DOHH2 (cell line): ENCODE results near the gene NCOA4.
A peak's percentile ranks its signal among the peaks of the same experiment; 100 is the strongest.
"Not testable (repeated sequence)": the region's sequence is repeated elsewhere in the genome, so short reads cannot be mapped to it uniquely, and the experiment has no call there.

Source experiments
- H3F3A ChIP-seq: fragments of 200-600 bp; sonication (generic), shearing (Covaris generic); 2 replicates; pipeline ENCODE4 v1.6.0; 2016; ENCODE audit warnings: antibody characterized with exemption, mild to moderate bottlenecking; ENCODE audit not compliant: control insufficient read depth, insufficient read depth
- H3K27ac ChIP-seq: fragments of 200-600 bp; sonication (generic); 2 replicates; pipeline ENCODE4 v1.5.1; 2014; ENCODE audit warnings: low read depth, mild to moderate bottlenecking, low read length, moderate library complexity
- H3K27me3 ChIP-seq: fragments of 200-600 bp; sonication (generic); 2 replicates; pipeline ENCODE4 v1.6.1; 2014; ENCODE audit warnings: mild to moderate bottlenecking, low read length, mixed read lengths; ENCODE audit not compliant: control insufficient read depth
- H3K36me3 ChIP-seq: fragments of 200-600 bp; sonication (generic); 2 replicates; pipeline ENCODE4 v1.6.1; 2014; ENCODE audit warnings: mild to moderate bottlenecking, low read length, moderate library complexity, mixed read lengths; ENCODE audit not compliant: control insufficient read depth
- H3K4me1 ChIP-seq: fragments of 200-600 bp; sonication (generic); 2 replicates; pipeline ENCODE4 v1.6.1; 2014; ENCODE audit warnings: mild to moderate bottlenecking, low read length, mixed read lengths; ENCODE audit not compliant: control insufficient read depth
- H3K4me2 ChIP-seq: fragments of 200-600 bp; sonication (generic); 2 replicates; pipeline ENCODE4 v1.6.0; 2014; ENCODE audit warnings: mild to moderate bottlenecking, low read length, moderate library complexity
- H3K4me3 ChIP-seq: fragments of 200-600 bp; sonication (generic); 2 replicates; pipeline ENCODE4 v1.5.1; 2014; ENCODE audit warnings: mild to moderate bottlenecking, low read length, mixed read lengths
- H3K79me2 ChIP-seq: fragments of 200-600 bp; sonication (generic); 2 replicates; pipeline ENCODE4 v1.6.1; 2014; ENCODE audit warnings: mild to moderate bottlenecking, low read length, mixed read lengths; ENCODE audit not compliant: control insufficient read depth
- H3K9me2 ChIP-seq: fragments of 200-600 bp; sonication (generic); replicated peaks from 2 replicates; pipeline ENCODE4 v1.6.1; 2014; ENCODE audit warnings: mild to moderate bottlenecking, low read length, mixed read lengths; ENCODE audit not compliant: control insufficient read depth
- H3K9me3 ChIP-seq: fragments of 200-600 bp; sonication (generic); 2 replicates; pipeline ENCODE4 v1.6.1; 2014; ENCODE audit warnings: antibody characterized with exemption, low read length, mixed read lengths; ENCODE audit not compliant: control insufficient read depth, insufficient read depth
- H4K20me1 ChIP-seq: fragments of 200-600 bp; sonication (generic); 2 replicates; pipeline ENCODE4 v1.6.0; 2014; ENCODE audit warnings: low read depth, mild to moderate bottlenecking, antibody characterized with exemption, low read length, moderate library complexity; ENCODE audit not compliant: control insufficient read depth, insufficient read depth

The NCOA4 gene

GRCh38 chr10:45983538-45984186 lies 46.8 kb downstream of the NCOA4 start:
- not testable (repeated sequence) for H3K27me3 ChIP-seq, H3K4me3 ChIP-seq, H3K4me1 ChIP-seq, H3K4me2 ChIP-seq, H3F3A ChIP-seq, H3K9me3 ChIP-seq, H3K27ac ChIP-seq, H3K9me2 ChIP-seq, H4K20me1 ChIP-seq
- Histone ChIP-seq H3K36me3 (peaks cover 24% of the 10 kb centered on the region), H3K79me2 (peaks cover 39% of the 10 kb centered on the region)

- H3K4me2 ChIP-seq, H4K20me1 ChIP-seq, H3K27ac ChIP-seq, H3K27me3 ChIP-seq, H3K9me3 ChIP-seq, H3K4me1 ChIP-seq, H3F3A ChIP-seq, H3K4me3 ChIP-seq, H3K9me2 ChIP-seq: not testable (repeated sequence)
- H3K36me3 ChIP-seq = peaks cover 23% of the 10 kb centered on the region
- peaks cover 52% of the 10 kb centered on the region for H3K79me2 ChIP-seq
Observed at GRCh38 chr10:45981367-45981766, 49.1 kb downstream of the NCOA4 start.

GRCh38 chr10:45978554-45978953 lies 51.9 kb downstream of the NCOA4 start:
- H3K4me2 ChIP-seq, H4K20me1 ChIP-seq, H3K27ac ChIP-seq: not testable (repeated sequence)

GRCh38 chr10:45974041-45974440 lies 56.4 kb downstream of the NCOA4 start:
- not testable (repeated sequence) for H4K20me1 ChIP-seq, H3K9me2 ChIP-seq, H3K9me3 ChIP-seq, H3K27me3 ChIP-seq, H3K27ac ChIP-seq, H3F3A ChIP-seq
- peaks cover 27% of the 10 kb centered on the region for H3K36me3 ChIP-seq
- H3K4me1 ChIP-seq = peaks cover 25% of the 10 kb centered on the region
- H3K79me2 ChIP-seq = peaks cover 87% of the 10 kb centered on the region
- H3K4me2 ChIP-seq = peak overlapping the region; percentile 72
- H3K4me3 ChIP-seq = peak overlapping the region; percentile 88

More at GRCh38 chr10:45978554-45978953, 51.9 kb downstream of the NCOA4 start:
- H3K4me1 ChIP-seq, H3K9me3 ChIP-seq, H3K27me3 ChIP-seq, H3F3A ChIP-seq, H3K4me3 ChIP-seq, H3K9me2 ChIP-seq: not testable (repeated sequence)
- Histone ChIP-seq H3K36me3 (peaks cover 27% of the 10 kb centered on the region), H3K79me2 (peaks cover 66% of the 10 kb centered on the region)

GRCh38 chr10:45972813-45973169 lies 57.6 kb downstream of the NCOA4 start:
- not testable (repeated sequence) for H3K27me3 ChIP-seq, H3K9me2 ChIP-seq, H3F3A ChIP-seq, H3K9me3 ChIP-seq, H4K20me1 ChIP-seq
- peaks cover 88% of the 10 kb centered on the region for H3K79me2 ChIP-seq
- peak overlapping the region; percentile 43 for H3K27ac ChIP-seq
- peaks cover 25% of the 10 kb centered on the region for H3K36me3 ChIP-seq
- peak overlapping the region; percentile 88 for H3K4me3 ChIP-seq
- peaks cover 25% of the 10 kb centered on the region for H3K4me1 ChIP-seq
- H3K4me2 ChIP-seq = peak overlapping the region; percentile 72

- H4K20me1 ChIP-seq, H3K9me2 ChIP-seq, H3K27me3 ChIP-seq, H3K9me3 ChIP-seq, H3F3A ChIP-seq: not testable (repeated sequence)
- peak within 1 kb of the TSS; percentile 43 for H3K27ac ChIP-seq
- peaks cover 22% of the 10 kb centered on the region for H3K36me3 ChIP-seq
- peak within 1 kb of the TSS; percentile 72 for H3K4me2 ChIP-seq
- H3K4me1 ChIP-seq = peaks cover 25% of the 10 kb centered on the region
- H3K4me3 ChIP-seq = peak within 1 kb of the TSS; percentile 88
- H3K79me2 ChIP-seq = peaks cover 88% of the 10 kb centered on the region
Observed at GRCh38 chr10:45972106-45972812, 58.2 kb downstream of the NCOA4 start, which contains the start of gene TIMM23. Gene TIMM23, plus strand, starts transcription at chr10:45972489. Its CDS starts 136 bp downstream, at chr10:45972625.

GRCh38 chr10:45971742-45972105 lies 58.7 kb downstream of the NCOA4 start:
- H3K79me2 ChIP-seq = peaks cover 92% of the 10 kb centered on the region
- H3F3A ChIP-seq, H3K27ac ChIP-seq, H4K20me1 ChIP-seq, H3K27me3 ChIP-seq, H3K9me2 ChIP-seq, H3K9me3 ChIP-seq: not testable (repeated sequence)
- peak overlapping the region; percentile 88 for H3K4me3 ChIP-seq
- H3K4me2 ChIP-seq = peak overlapping the region; percentile 72
- peaks cover 22% of the 10 kb centered on the region for H3K36me3 ChIP-seq
- peaks cover 25% of the 10 kb centered on the region for H3K4me1 ChIP-seq

- H3K4me1 ChIP-seq = peaks cover 25% of the 10 kb centered on the region
- peaks cover 20% of the 10 kb centered on the region for H3K36me3 ChIP-seq
- peak overlapping the region; percentile 72 for H3K4me2 ChIP-seq
- not testable (repeated sequence) for H3F3A ChIP-seq, H4K20me1 ChIP-seq, H3K27me3 ChIP-seq, H3K9me3 ChIP-seq, H3K9me2 ChIP-seq, H3K27ac ChIP-seq
- peak overlapping the region; percentile 88 for H3K4me3 ChIP-seq
- H3K79me2 ChIP-seq = peaks cover 96% of the 10 kb centered on the region
Observed at GRCh38 chr10:45971019-45971418, 59.4 kb downstream of the NCOA4 start.
